ENCODE results near the gene PATL2. TPM values are rescaled to one million over a fixed set of nuclear protein-coding genes. Genes with fewer than 3 reads are reported as not detected.

Gene PATL2
- total RNA-seq, 1 donor from 2014 or later, result 0.40 TPM

- Mint-ChIP-seq H3K36me3 (ENCODE audit: unreplicated experiment) (no peaks in the 10 kb centered on the region), H3K9me3 (ENCODE audit: unreplicated experiment) (no peaks in the 10 kb centered on the region), H3K27ac (ENCODE audit: unreplicated experiment) (no peak overlapping the region), H3K4me1 (ENCODE audit: unreplicated experiment) (peaks cover 10% of the 10 kb centered on the region), H3K27me3 (ENCODE audit: unreplicated experiment) (peaks cover 64% of the 10 kb centered on the region), H3K4me3 (ENCODE audit: unreplicated experiment) (no peak overlapping the region)
- TF ChIP-seq CTCF (IDR thresholded peaks at IDR 0.05), result no peak
- DNase-seq (ENCODE audit: extremely low spot score, unreplicated experiment), result no peak
Measured at GRCh38 chr15:44682211-44682610, 28.9 kb downstream of the PATL2 start.

GRCh38 chr15:44676676-44677075, 34.4 kb downstream of the PATL2 start:
- no peak for DNase-seq (ENCODE audit: extremely low spot score, unreplicated experiment)
- no peak for TF ChIP-seq CTCF (IDR thresholded peaks at IDR 0.05)
- peaks cover 56% of the 10 kb centered on the region for H3K27me3 Mint-ChIP-seq (ENCODE audit: unreplicated experiment)
- H3K4me3 Mint-ChIP-seq (ENCODE audit: unreplicated experiment), result no peak overlapping the region
- no peaks in the 10 kb centered on the region for H3K4me1 Mint-ChIP-seq (ENCODE audit: unreplicated experiment)
- H3K36me3 Mint-ChIP-seq (ENCODE audit: unreplicated experiment), result no peaks in the 10 kb centered on the region
- no peak overlapping the region for H3K27ac Mint-ChIP-seq (ENCODE audit: unreplicated experiment)
- H3K9me3 Mint-ChIP-seq (ENCODE audit: unreplicated experiment), result no peaks in the 10 kb centered on the region

- peaks cover 52% of the 10 kb centered on the region for H3K27me3 Mint-ChIP-seq (ENCODE audit: unreplicated experiment)
- no peaks in the 10 kb centered on the region for H3K9me3 Mint-ChIP-seq (ENCODE audit: unreplicated experiment)
- TF ChIP-seq CTCF (IDR thresholded peaks at IDR 0.05), result no peak
- no peaks in the 10 kb centered on the region for H3K36me3 Mint-ChIP-seq (ENCODE audit: unreplicated experiment)
- H3K4me3 Mint-ChIP-seq (ENCODE audit: unreplicated experiment), result no peak overlapping the region
- H3K27ac Mint-ChIP-seq (ENCODE audit: unreplicated experiment), result no peak overlapping the region
- H3K4me1 Mint-ChIP-seq (ENCODE audit: unreplicated experiment), result no peaks in the 10 kb centered on the region
- DNase-seq (ENCODE audit: extremely low spot score, unreplicated experiment), result no peak
Measured at GRCh38 chr15:44675911-44676310, 35.2 kb downstream of the PATL2 start.

- H3K4me3 Mint-ChIP-seq (ENCODE audit: unreplicated experiment), result no peak overlapping the region
- TF ChIP-seq CTCF (IDR thresholded peaks at IDR 0.05), result no peak
- peaks cover 44% of the 10 kb centered on the region for H3K27me3 Mint-ChIP-seq (ENCODE audit: unreplicated experiment)
- H3K9me3 Mint-ChIP-seq (ENCODE audit: unreplicated experiment), result no peaks in the 10 kb centered on the region
- no peak for DNase-seq (ENCODE audit: extremely low spot score, unreplicated experiment)
- no peaks in the 10 kb centered on the region for H3K4me1 Mint-ChIP-seq (ENCODE audit: unreplicated experiment)
- no peak overlapping the region for H3K27ac Mint-ChIP-seq (ENCODE audit: unreplicated experiment)
- H3K36me3 Mint-ChIP-seq (ENCODE audit: unreplicated experiment), result no peaks in the 10 kb centered on the region
Measured at GRCh38 chr15:44673639-44674038, 37.5 kb downstream of the PATL2 start.

- H3K4me3 Mint-ChIP-seq (ENCODE audit: unreplicated experiment), result no peak overlapping the region
- H3K9me3 Mint-ChIP-seq (ENCODE audit: unreplicated experiment), result no peaks in the 10 kb centered on the region
- no peak for DNase-seq (ENCODE audit: extremely low spot score, unreplicated experiment)
- peaks cover 34% of the 10 kb centered on the region for H3K27me3 Mint-ChIP-seq (ENCODE audit: unreplicated experiment)
- H3K4me1 Mint-ChIP-seq (ENCODE audit: unreplicated experiment), result no peaks in the 10 kb centered on the region
- no peak overlapping the region for H3K27ac Mint-ChIP-seq (ENCODE audit: unreplicated experiment)
- no peaks in the 10 kb centered on the region for H3K36me3 Mint-ChIP-seq (ENCODE audit: unreplicated experiment)
- TF ChIP-seq CTCF (IDR thresholded peaks at IDR 0.05), result no peak
Measured at GRCh38 chr15:44670087-44670950, 40.8 kb downstream of the PATL2 start.
